H1 (cell line): ENCODE measurements around the gene GID8. TPM values are rescaled to one million over a fixed set of nuclear protein-coding genes. Genes with fewer than 3 reads are reported as not detected.

Experiments
- CTCF ChIA-PET: fragments of 300-600 bp; sonication (Branson Sonifier 250); formaldehyde crosslinking; loops from one replicate; lab custom pipeline; 2021; ENCODE audit not compliant: partially characterized antibody; lab: Charles Lee
- POLR2A ChIA-PET: fragments of 300-600 bp; sonication (Branson Sonifier 250); formaldehyde crosslinking; loops from one replicate; lab custom pipeline; 2021; ENCODE audit warnings: inconsistent platforms; ENCODE audit not compliant: partially characterized antibody; lab: Charles Lee
- DNase-seq, 2 experiments: peaks; one replicate each; pipeline versions ENCODE4 v3.0.0 to v3.0.0-alpha.2; 2010 to 2022; ENCODE audit warnings: low spot score in 2 of 2, low read depth in 1 of 2, mixed read lengths in 1 of 2
- FAIRE-seq: peaks from 2 replicates; lab custom pipeline; 2011; peaks lifted over from hg19 to GRCh38; lab: Jason Lieb, UNC
- H2AFZ ChIP-seq: 2 replicates; pipeline ENCODE4 v1.8.1; 2012; ENCODE audit warnings: low read length, inconsistent platforms
- H2AK5ac ChIP-seq: 2 replicates; pipeline ENCODE4 v1.6.1; 2013; ENCODE audit warnings: low read depth, low read length
- H2BK120ac ChIP-seq: replicated peaks from 2 replicates; pipeline ENCODE3; 2013; ENCODE audit warnings: low read depth, low read length, inconsistent platforms
- H2BK12ac ChIP-seq: 2 replicates; pipeline ENCODE4 v1.6.1; 2013; ENCODE audit warnings: low read depth, low read length
- H2BK15ac ChIP-seq: 2 replicates; pipeline ENCODE4 v1.6.1; 2013; ENCODE audit warnings: low read length
- H2BK20ac ChIP-seq: 2 replicates; pipeline ENCODE4 v1.6.1; 2013; ENCODE audit warnings: low read length
- H2BK5ac ChIP-seq: 2 replicates; pipeline ENCODE4 v1.6.1; 2013; ENCODE audit warnings: low read depth, low read length
- H3K14ac ChIP-seq: 2 replicates; pipeline ENCODE4 v1.6.1; 2013; ENCODE audit warnings: inconsistent platforms; ENCODE audit not compliant: insufficient read length
- H3K18ac ChIP-seq: 2 replicates; pipeline ENCODE4 v1.6.1; 2013; ENCODE audit warnings: low read length; ENCODE audit errors: extremely low read depth
- H3K23ac ChIP-seq: 2 replicates; pipeline ENCODE4 v1.6.1; 2013; ENCODE audit warnings: inconsistent platforms; ENCODE audit not compliant: insufficient read length
- H3K23me2 ChIP-seq: 2 replicates; pipeline ENCODE4 v1.6.1; 2013; ENCODE audit warnings: low read depth, low read length
- H3K27ac ChIP-seq: 2 replicates; pipeline ENCODE4 v1.6.1; 2011; ENCODE audit warnings: low read depth, low read length, inconsistent platforms
- H3K27me3 ChIP-seq, 4 experiments: replicated peaks in 1 of 4; 1 replicate in 1 of 4; 2 replicates in 3 of 4; pipeline versions ENCODE4 v1.6.1 to v1.8.1; 2011 to 2013; ENCODE audit warnings: low read length in 3 of 4, mild to moderate bottlenecking in 3 of 4, inconsistent platforms in 2 of 4, mixed read lengths in 2 of 4, moderate library complexity in 1 of 4; ENCODE audit not compliant: control insufficient read depth in 3 of 4, insufficient read depth in 3 of 4; ENCODE audit errors: extremely low read depth in 1 of 4
- H3K36me3 ChIP-seq, 4 experiments: 2 replicates each; pipeline versions ENCODE4 v1.6.1 to v1.8.1; 2011 to 2013; ENCODE audit warnings: mild to moderate bottlenecking in 4 of 4, low read length in 3 of 4, moderate library complexity in 2 of 4, control low read depth in 1 of 4, inconsistent platforms in 1 of 4; ENCODE audit not compliant: insufficient read depth in 4 of 4, control insufficient read depth in 2 of 4
- H3K4ac ChIP-seq: replicated peaks from 2 replicates; pipeline ENCODE3; 2013; ENCODE audit warnings: low read length, low read depth, mixed read lengths, inconsistent platforms; ENCODE audit not compliant: insufficient read length
- H3K4me1 ChIP-seq, 4 experiments: replicated peaks in 1 of 4; 1 replicate in 1 of 4; 2 replicates in 3 of 4; pipeline versions ENCODE4 v1.6.1 to v1.8.1; 2011 to 2013; ENCODE audit warnings: low read length in 3 of 4, inconsistent platforms in 2 of 4, mixed read lengths in 1 of 4; ENCODE audit not compliant: insufficient read depth in 4 of 4, control insufficient read depth in 3 of 4
- H3K4me2 ChIP-seq, 2 experiments: 2 replicates each; pipeline versions ENCODE4 v1.6.1 to v1.8.1; 2011 to 2013; ENCODE audit warnings: low read depth in 2 of 2, low read length in 2 of 2, control low read depth in 1 of 2, inconsistent platforms in 1 of 2, mild to moderate bottlenecking in 1 of 2; ENCODE audit not compliant: insufficient read depth in 1 of 2
- H3K4me3 ChIP-seq, 4 experiments: fragments of 200-600, 300-600 bp in 1 of 4; sonication (generic), shearing (Covaris generic), sonication (Bioruptor Twin) in 1 of 4; 2 replicates each; pipeline versions ENCODE4 v1.5.1 to v1.8.1; 2011 to 2016; ENCODE audit warnings: low read length in 4 of 4, low read depth in 3 of 4, control low read depth in 2 of 4, inconsistent platforms in 2 of 4, mild to moderate bottlenecking in 2 of 4, mixed read lengths in 1 of 4, moderate library complexity in 1 of 4; ENCODE audit not compliant: insufficient read depth in 2 of 4; ENCODE audit errors: extremely low read depth in 1 of 4
- H3K56ac ChIP-seq: replicated peaks from 2 replicates; pipeline ENCODE3; 2013; ENCODE audit warnings: low read depth, mild to moderate bottlenecking, mixed read lengths, low read length, inconsistent platforms; ENCODE audit not compliant: insufficient read length
- H3K79me1 ChIP-seq: 2 replicates; pipeline ENCODE4 v1.6.1; 2013; ENCODE audit warnings: low read depth, low read length, control low read depth
- H3K79me2 ChIP-seq, 2 experiments: 2 replicates each; pipeline versions ENCODE4 v1.6.1 to v1.8.1; 2012 to 2013; ENCODE audit warnings: low read length in 2 of 2, mild to moderate bottlenecking in 2 of 2, inconsistent platforms in 1 of 2; ENCODE audit not compliant: insufficient read depth in 2 of 2, control insufficient read depth in 1 of 2
- H3K9ac ChIP-seq, 4 experiments: replicated peaks in 1 of 4; 1 replicate in 1 of 4; 2 replicates in 3 of 4; pipeline versions ENCODE4 v1.6.1 to v1.8.1; 2011 to 2013; ENCODE audit warnings: low read depth in 3 of 4, low read length in 3 of 4, control low read depth in 2 of 4, mild to moderate bottlenecking in 2 of 4, moderate library complexity in 2 of 4, inconsistent platforms in 1 of 4; ENCODE audit errors: extremely low read depth in 1 of 4
- H3K9me3 ChIP-seq, 2 experiments: 2 replicates each; pipeline versions ENCODE4 v1.6.1 to v1.8.1; 2012 to 2013; ENCODE audit warnings: mild to moderate bottlenecking in 2 of 2, moderate library complexity in 2 of 2, control low read depth in 1 of 2, inconsistent platforms in 1 of 2, low read depth in 1 of 2, low read length in 1 of 2, mixed read lengths in 1 of 2; ENCODE audit not compliant: insufficient read depth in 2 of 2
- H4K20me1 ChIP-seq, 2 experiments: replicated peaks in 1 of 2; 2 replicates each; pipeline versions ENCODE3 to v1.8.1; 2011 to 2013; ENCODE audit warnings: inconsistent platforms in 2 of 2, low read length in 2 of 2, mild to moderate bottlenecking in 1 of 2; ENCODE audit not compliant: insufficient read depth in 2 of 2, control insufficient read depth in 1 of 2
- H4K5ac ChIP-seq: 2 replicates; pipeline ENCODE4 v1.6.1; 2013; ENCODE audit warnings: low read length, low read depth, mixed read lengths, inconsistent platforms; ENCODE audit not compliant: insufficient read length
- H4K8ac ChIP-seq: 2 replicates; pipeline ENCODE4 v1.8.0; 2013; ENCODE audit warnings: mild to moderate bottlenecking, moderate library complexity, low read length, inconsistent platforms; ENCODE audit not compliant: insufficient read depth; ENCODE audit errors: extremely low read depth
- H4K91ac ChIP-seq: replicated peaks from 2 replicates; pipeline ENCODE3; 2013; ENCODE audit warnings: low read length, mixed read lengths, inconsistent platforms; ENCODE audit not compliant: insufficient read length
- TEAD4 ChIP-seq: IDR thresholded peaks from 2 replicates; pipeline ENCODE4 v1.6.1; 2012; ENCODE audit warnings: low read depth, low read length, inconsistent platforms, mixed read lengths
- WGBS, 2 experiments: shearing (Covaris generic) in 1 of 2; methylation state at CpG; one replicate each; pipeline versions ENCODE4 v1.1.6 to v1.1.7; 2013 to 2015; ENCODE audit warnings: low lambda C conversion rate in 2 of 2, mixed read lengths in 2 of 2, inconsistent platforms in 1 of 2, low coverage in 1 of 2, missing lambda C conversion rate in 1 of 2; ENCODE audit not compliant: insufficient replicate concordance in 2 of 2, insufficient coverage in 1 of 2, insufficient read length in 1 of 2; ENCODE audit errors: extremely low coverage in 1 of 2, missing lambda C conversion rate in 1 of 2; 5-methylcytosine and 5-hydroxymethylcytosine counted together
- polyA plus RNA-seq, 7 experiments: library from polyadenylated mRNA; depleted of rRNA in 3 of 7; stranded (reverse) in 5 of 7; unstranded in 2 of 7; fragments of >200 nt in 5 of 7; fragments of 200-250 nt in 2 of 7; gene quantifications; 1 replicate in 5 of 7; 2 replicates in 1 of 7; 4 replicates in 1 of 7; pipeline versions ENCODE4 v1.2.1 to v1.2.3, GENCODE V29; 2011 to 2013; ENCODE audit warnings: missing spikeins in 2 of 7, mixed read lengths in 2 of 7
- total RNA-seq: library from RNA; stranded (reverse); fragmentation: NEBNext Ultra II Directional; extraction: Animal tissue kit (Norgen Biotek cat#: 25700); gene quantifications from 2 replicates; pipeline ENCODE4 v1.2.1, GENCODE V29; 2021
- TF ChIP-seq, protein P1 (sequence below): IDR thresholded peaks from 2 replicates; pipeline ENCODE4 v1.6.1; 2011; ENCODE audit warnings: low read length, improper control_type of control experiment

The GID8 gene
- total and polyA plus RNA-seq, 2 of the 8 experiments (the other 6 are each of a cell fraction or from before 2014, with no cell fraction given) = 39.7 to 72.9 TPM

DNA sequence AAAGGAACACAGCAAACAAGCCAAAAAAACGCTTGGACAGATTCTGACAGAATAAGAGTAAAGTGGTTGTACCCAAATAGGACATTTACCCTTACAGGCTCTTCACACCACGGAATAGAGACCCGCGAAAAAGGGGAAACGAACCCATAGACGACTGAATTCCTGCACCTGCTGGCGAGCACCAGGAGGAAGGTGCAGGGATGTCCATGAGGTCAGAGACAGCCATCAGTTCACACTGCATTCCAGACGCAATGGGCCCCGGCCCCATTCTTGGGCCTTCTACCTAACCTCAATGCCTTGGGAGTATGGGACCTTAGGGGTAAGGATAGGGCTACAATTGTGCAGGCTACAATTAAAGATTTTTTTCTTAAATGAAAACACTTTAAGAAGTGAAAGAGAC is 6.5 kb upstream of the GID8 start:
- ChIA-PET CTCF (interaction anchor here (1.7 kb wide), 1 partner anchor 24 kb away, joined by 4 read pairs; no protein-coding TSS in a partner anchor), POLR2A (interaction anchor here (0.7 to 1.2 kb wide), 2 partner anchors 19 to 66 kb away, joined by 3 read pairs; no protein-coding TSS in a partner anchor)
- Histone ChIP-seq H3K18ac (no peak overlapping the region), H3K4ac (no peak overlapping the region), H2AK5ac (peak overlapping the region; percentile 33; the same call in 1 of the 2 replicates), H3K27ac (no peak overlapping the region), H3K79me2 (peaks cover 62 to 88% of the 10 kb centered on the region in 2 experiments), H3K9ac (no peak overlapping the region; a peak in 1 of 7 replicates), H2BK120ac (no peak overlapping the region), H3K56ac (no peak overlapping the region), H4K91ac (no peak overlapping the region), H2AFZ (no peak overlapping the region), H3K9me3 (no peaks in the 10 kb centered on the region), H3K23me2 (peaks cover 19% of the 10 kb centered on the region), H3K4me2 (peak overlapping the region in 1 of 2 experiments; percentile 99; a peak in 1 of 4 replicates), H3K14ac (no peak overlapping the region), H3K79me1 (peaks cover 6% of the 10 kb centered on the region; the same call in 1 of the 2 replicates), H3K27me3 (no peaks in the 10 kb centered on the region), H3K23ac (no peak overlapping the region), H3K4me3 (no peak overlapping the region), H2BK12ac (no peak overlapping the region), H2BK5ac (no peak overlapping the region), H4K8ac (0 out of 2 replicates have a peak overlapping the region, but pooled peaks have one; percentile 57), H2BK20ac (no peak overlapping the region), H3K36me3 (peaks cover 0 to 23% (median 5%) of the 10 kb centered on the region in 4 experiments; a peak in 4 of 8 replicates), H4K5ac (no peak overlapping the region), H3K4me1 (peaks cover 13 to 43% (median 22%) of the 10 kb centered on the region in 4 experiments), H4K20me1 (peaks cover 34% of the 10 kb centered on the region in 2 experiments), H2BK15ac (no peak overlapping the region)
- WGBS, 2 experiments = 67% methylated on average over 9 of the region's 9 CpGs; no CpG with 5 or more reads in 1 of the 2 experiments
- DNase-seq (no peak), FAIRE-seq (no peak)
- TF ChIP-seq TEAD4 = 0 out of 2 replicates have a peak, but pooled peaks have one; percentile 15
- TF ChIP-seq, protein P1, sequence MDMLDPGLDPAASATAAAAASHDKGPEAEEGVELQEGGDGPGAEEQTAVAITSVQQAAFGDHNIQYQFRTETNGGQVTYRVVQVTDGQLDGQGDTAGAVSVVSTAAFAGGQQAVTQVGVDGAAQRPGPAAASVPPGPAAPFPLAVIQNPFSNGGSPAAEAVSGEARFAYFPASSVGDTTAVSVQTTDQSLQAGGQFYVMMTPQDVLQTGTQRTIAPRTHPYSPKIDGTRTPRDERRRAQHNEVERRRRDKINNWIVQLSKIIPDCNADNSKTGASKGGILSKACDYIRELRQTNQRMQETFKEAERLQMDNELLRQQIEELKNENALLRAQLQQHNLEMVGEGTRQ = no peak
